ENCODE results near the gene MCF2L.
A peak's percentile ranks its signal among the peaks of the same experiment; 100 is the strongest.

Gene MCF2L

DNA sequence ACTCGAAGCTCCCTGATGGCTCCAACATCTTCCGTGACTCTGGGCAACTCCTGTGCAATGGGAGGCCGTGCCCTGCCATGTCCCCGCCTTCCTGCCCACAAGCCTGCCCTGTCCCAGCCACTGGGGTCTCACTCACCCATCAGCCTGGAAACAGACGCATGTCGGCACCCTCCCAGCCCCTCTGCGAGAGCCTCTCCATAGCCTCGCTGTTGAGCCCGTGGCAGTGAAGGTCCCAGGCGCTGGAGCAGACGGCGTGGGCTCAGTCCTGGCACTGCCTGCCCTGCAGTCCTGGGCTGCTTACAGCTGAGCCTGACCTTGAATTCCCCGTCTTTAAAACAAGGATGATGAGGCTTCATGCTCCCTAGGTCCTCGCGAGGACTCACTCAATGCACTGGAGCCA, 37.0 kb downstream of the MCF2L start:
- in situ Hi-C loops (cut with MboI; ENCODE audit: low pct_unique_long_range_greater_than_20kb, low sequenced_read_pairs) = no loop called here

DNA sequence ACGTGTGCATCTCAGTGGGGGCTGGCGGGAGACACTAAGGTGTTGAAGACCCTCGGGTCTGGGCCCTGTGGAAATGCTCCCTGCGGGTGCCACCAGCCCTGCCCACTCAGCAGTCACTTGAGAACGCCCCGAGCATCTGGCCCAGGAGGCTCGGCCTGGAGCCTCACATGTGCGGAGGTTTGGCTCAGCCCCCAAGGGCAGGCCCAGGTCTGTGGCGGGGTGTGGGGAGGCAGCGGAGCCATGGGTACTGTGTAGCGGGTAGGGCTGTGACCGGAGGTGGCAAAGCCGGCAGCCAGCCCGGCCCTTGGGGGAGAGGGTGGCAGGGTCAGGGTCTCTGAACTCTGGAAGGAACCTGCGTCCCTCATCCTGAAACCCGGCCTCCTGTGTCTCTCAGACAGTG, 37.6 kb downstream of the MCF2L start:
- DNase-seq = no peak
- in situ Hi-C loops (cut with MboI; ENCODE audit: low pct_unique_long_range_greater_than_20kb, low sequenced_read_pairs) = no loop called here

More for the DNA sequence above, 37.0 kb downstream of the MCF2L start:
- DNase-seq = no peak

DNA sequence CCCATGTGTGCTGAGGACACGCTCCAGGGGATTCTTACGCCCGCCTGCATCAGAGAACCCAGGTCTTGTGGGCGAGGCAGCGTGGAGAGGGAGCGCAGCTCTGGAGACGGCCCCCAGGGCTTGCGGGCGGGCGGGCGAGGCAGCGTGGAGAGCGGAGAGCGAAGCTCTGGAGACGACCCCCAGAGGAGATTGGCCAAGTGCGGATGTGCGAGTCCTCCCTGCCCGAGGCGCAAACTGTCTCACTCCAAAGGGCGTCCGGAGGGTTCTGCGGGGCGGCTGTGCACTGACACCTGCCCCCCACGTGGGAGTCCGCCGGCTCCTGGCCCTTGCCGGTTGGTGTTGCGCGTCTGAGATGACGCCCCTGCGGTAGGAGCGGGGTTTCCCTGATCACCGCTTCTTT, 39.8 kb downstream of the MCF2L start:
- DNase-seq = no peak
- in situ Hi-C loops (cut with MboI; ENCODE audit: low pct_unique_long_range_greater_than_20kb, low sequenced_read_pairs) = no loop called here

DNA sequence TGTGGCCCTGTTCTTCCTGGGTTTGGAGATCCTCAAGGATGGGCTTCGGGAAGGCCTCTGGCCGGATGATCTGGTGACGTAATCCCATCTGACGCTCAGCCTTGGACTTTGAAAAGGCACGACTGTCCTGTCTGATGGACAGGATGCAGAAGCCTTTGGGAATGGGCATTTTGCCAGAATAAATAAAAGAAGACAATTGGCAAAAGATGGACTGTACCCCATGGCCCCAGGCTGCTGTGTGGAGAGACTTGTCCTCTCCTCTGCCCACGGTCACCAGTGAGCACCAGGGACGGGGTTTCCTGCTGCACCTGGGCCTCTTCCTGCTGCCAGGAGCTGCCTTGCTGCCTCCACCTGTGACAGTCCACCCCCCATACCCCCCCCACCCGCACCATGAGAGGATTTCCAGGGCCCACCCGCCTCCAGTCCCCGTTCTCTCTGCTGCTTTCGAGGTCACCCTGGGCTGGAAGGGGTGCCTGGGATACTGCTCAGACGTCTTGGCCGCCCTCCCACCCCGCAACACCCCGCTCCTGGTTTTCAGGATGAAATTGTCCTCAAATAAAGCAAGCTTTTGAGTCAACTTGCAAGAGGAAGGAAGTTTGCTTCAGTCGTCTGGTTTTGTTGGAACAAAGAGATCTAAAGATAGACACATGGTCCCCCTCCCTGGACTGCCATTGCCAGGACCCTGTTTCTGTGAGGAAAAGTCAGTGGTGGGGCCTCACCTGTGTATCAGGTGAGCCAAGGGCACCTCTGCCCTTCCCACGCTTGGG, 40.9 kb downstream of the MCF2L start:
- no peak for DNase-seq
- in situ Hi-C loops (cut with MboI; ENCODE audit: low pct_unique_long_range_greater_than_20kb, low sequenced_read_pairs) = no loop called here

DNA sequence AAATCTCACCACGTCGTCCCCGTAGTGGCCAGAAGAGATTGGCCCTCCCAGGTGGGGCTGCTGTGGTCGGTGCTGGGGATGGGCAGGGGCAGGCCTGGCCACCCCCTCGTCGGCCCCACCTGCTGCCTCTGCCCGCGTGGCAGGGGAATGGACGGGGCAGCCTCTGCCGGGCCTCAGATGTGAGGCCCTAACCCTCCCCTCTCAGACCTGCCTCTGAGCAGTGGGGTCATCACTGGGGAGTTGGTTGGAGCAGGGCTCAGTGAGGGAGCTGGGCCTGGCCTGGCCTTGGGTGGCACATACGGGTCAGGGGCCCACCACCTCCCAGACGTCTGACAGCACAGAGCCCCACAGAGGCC, 41.5 kb downstream of the MCF2L start:
- no peak for DNase-seq

DNA sequence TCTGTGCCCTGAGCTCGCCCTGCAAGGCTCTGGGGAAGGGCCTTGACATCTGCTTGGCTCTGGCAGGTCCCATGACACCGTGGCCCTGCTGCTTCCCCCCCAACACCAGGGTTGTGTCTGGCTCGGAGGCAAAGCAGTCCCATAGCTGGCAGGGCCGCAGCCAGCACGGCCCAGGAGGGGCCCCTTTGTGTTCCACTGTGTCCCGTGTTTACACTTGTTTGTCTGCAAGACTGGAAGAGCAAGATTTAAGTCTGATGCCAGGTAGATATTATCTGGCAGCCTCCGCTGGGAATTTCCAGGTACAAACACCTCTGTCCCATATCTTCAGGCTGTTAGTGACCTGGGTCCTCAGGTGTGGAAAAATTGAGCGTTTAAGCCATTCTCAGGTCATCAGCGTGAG, 44.3 kb downstream of the MCF2L start:
- DNase-seq = no peak
- in situ Hi-C loops (cut with MboI; ENCODE audit: low pct_unique_long_range_greater_than_20kb, low sequenced_read_pairs) = no loop called here

More for the DNA sequence above, 41.5 kb downstream of the MCF2L start:
- in situ Hi-C loops (cut with MboI; ENCODE audit: low pct_unique_long_range_greater_than_20kb, low sequenced_read_pairs) = no loop called here

DNA sequence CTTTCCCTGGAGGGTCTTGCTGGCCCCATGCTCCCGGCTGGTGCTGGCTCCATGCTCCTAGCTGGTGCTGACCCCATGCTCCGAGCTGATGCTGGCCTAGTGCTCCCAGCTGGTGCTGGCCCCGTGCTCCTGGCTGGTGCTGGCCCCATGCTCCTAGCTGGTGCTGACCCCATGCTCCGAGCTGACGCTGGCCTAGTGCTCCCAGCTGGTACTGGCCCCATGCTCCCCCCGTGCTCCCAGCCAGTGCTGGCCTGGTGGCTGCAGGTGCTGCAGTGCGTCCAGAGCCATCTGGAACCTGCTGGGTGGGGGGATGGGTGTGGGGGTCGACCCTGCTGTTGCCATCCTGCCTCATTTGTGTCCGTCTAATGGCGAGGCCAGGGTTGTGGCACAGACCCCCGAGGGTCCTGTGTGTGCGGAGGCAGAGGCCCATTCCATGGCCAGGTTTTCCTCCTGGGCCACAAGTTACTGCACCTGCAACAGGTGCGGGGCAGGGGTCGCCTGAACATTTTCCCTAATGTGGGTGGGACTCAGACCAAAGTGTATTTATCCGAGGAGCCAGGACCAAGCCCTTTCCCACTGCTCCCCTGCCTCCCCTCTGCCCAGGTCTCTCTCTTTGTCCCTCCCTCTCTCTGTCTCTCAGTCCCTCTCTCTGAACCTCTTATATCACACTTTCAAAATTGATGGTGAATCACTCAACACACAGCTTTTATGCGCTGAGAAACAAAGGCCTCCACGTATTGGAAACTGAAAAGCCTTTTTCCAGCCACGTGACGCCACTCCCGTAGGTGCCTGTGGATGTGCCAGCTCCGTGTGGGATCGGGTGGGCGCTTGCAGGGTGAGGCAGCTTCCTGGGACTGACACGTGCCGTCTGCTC, 45.1 kb downstream of the MCF2L start:
- in situ Hi-C loops (cut with MboI; ENCODE audit: low pct_unique_long_range_greater_than_20kb, low sequenced_read_pairs) = no loop called here
- DNase-seq = no peak

DNA sequence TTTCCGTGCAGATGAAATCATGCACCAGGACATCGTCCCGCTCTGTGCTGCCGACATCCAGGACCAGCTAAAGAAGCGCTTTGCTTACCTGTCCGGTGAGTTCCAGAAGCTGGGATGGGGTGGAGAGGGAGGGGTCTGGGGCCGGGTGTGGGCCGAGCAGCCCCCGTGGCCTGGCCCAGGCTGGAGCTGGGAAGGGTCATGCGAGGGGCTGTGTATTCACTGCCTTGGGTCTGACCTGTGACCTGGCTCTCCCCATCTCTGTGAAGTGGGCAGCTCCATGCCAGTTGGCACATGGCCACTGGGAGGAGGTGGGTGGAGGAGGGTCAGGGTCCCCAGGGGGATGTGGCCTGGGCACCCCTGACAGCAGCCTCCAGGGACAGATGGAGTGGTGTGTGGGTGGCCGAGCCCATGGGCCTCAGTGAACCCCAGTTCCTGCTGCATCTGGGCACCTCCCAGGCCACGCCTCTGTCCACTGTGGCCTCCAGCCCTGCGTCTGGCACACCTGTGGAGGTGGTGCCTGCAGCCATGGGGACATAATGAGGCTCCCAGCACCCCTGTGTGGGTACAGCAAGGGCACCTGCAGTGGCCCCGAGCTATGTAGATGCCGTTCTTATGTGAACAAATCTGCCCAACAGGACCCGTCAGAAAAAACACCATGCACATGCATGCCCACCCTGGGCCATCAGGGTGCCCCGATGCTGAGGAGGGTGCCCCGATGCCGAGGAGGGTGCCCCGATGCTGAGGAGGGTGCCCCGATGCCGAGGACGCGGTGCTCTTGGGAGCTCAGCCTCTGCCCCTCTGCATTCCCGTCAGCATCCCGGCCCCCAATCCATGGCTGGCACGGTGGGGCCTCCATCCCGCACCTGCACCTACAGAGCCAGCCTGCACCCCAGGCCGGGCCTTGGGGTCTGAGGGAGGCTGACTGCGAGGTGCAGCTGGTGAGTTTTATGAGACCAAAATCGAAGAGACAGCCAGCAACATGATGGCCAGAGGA, 46.0 kb downstream of the MCF2L start:
- in situ Hi-C loops (cut with MboI; ENCODE audit: low pct_unique_long_range_greater_than_20kb, low sequenced_read_pairs) = no loop called here
- DNase-seq = no peak

DNA sequence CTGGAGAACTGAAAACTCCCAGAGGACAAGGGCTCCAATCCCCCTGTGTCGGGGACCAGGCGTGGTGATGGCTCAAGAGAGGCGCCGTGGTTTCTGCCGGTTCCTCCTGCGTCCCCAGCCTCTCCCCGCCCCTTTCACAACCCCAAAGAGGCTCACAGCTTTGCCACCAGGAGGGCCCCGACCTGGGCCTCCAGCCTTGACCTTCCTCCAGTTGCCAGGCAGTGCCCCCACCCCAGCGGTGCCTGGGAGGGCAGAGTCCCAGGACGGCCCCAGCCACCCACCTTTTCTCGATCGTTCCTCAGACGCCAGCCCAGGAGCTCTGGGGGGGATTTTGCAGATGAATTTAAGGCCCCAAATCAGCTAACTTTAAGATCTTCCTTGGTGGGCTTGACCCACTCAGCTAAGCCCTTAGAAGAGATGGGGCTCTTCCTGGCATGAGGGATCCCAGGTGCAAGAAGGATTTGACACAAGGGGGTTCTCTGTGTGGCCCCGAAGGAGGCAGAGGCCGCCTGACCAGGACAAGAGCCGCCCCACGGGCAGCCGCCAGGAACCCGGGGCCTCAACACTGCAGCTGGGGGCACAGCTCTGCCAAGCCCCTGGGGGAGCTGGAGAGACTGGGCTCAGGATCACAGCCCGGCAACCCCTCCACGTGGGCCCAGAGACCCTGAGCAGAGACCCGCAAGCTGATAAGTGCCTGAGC, 47.0 kb downstream of the MCF2L start:
- no peak for DNase-seq
- in situ Hi-C loops (cut with MboI; ENCODE audit: low pct_unique_long_range_greater_than_20kb, low sequenced_read_pairs) = no loop called here

DNA sequence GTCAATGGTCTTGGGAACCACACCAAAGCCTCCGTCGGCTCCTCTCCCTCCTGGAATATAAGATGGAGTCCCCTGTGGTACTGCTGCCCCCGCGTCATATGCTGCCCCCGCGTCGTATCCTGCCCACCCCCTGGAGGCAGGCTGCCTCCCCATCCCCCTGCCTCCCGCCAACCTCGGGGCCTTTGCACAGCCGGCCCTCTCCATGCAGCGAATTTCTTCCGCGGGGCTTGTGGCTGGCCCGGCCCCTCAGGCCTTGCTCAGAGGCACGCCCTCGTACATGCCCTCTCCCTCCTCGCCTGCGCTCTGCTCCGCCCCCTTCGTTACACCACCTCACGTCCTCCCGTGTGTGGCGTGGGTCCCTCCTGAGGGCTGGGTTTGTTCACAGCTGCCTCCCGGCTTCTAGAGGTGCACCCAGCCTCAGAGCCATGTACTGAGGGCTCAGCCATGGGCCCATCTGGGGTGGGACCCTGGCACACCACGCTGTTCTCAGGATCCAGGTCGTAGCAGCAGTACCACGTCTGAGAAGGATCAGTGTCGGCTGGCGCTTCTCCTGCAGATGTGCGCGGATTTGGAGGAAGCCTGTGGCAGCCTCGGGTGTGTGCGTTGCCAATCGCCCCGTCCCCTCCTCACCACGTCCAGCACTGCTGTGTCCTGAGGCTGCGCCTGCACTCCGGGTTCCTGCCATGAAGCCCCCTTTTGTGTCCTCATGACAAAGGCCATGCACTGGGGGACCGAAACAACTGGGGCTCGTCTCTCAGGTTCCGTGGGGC, 47.7 kb downstream of the MCF2L start:
- in situ Hi-C loops (cut with MboI; ENCODE audit: low pct_unique_long_range_greater_than_20kb, low sequenced_read_pairs) = no loop called here
- no peak for DNase-seq

DNA sequence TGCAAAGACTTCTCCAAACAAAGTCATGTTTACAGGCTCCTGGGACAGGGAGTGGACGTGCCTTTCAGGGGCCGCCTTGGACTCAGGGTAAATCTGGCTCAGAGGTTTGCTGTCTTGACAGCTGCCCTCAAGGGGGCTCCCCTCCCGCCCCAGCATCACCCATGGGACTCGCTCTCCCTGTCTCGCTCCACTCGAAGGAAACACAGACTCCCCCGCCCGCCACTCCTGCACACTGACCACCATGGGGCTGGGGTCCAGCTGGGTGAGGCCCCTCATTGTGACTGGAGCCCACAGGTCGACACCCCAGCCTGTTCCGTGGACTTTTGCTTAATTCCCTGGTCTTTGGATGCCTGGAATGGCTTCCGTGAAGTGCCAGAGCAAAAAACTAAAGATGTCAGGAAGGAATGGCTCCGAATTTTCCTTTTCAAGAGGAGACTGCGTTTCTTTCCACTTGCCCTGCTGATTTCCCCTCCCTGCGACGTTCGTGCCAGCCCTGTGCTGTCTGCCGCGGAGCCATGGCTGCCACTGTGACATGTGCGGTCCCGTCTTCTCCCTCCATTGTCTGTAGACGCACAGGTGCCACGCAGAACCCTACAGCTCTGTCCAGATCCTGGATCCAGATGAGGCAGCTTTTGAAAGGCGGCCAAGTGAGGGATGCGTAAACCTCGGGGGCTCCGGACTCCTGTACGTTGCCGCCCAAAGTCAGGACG, 48.6 kb downstream of the MCF2L start:
- no peak for DNase-seq
- in situ Hi-C loops (cut with MboI; ENCODE audit: low pct_unique_long_range_greater_than_20kb, low sequenced_read_pairs) = no loop called here

DNA sequence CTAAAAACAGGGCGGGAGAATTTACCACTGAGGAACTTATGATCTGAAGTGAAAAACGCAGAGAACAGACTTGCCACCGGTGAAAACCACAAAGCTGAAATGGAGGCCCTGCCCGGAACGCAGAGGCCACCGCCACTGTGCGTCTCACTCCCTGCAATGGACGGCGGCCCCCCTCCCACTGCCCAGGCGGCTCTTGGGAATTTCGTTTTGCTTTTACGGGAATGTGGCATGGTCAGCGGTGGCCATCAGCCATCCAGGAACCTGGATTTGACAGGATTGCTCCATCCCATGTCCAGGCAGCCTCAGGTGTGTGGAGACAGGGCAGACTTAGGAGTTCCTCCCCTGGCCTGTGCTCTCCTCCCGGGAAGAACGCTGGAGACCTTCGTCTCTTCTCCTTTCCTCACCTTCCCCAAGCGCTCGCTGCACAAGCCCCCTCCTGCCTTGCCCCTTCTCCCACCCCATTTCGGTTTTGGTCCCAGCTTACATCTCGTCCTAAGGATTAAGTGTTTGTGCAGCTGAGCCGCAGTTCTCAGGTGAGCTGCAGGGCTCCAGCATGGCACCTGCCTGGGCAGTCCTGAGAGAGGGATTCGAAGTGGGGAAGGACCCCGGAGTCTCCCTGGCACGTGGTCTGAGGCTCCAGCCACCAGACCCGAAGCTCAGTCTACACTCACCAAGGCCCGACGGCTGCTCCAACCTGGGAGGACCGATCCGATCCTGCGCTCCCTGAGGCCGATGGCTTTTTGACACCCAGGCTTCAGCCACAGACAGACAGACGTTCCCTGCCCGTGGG, 49.9 kb downstream of the MCF2L start:
- DNase-seq = no peak
- in situ Hi-C loops (cut with MboI; ENCODE audit: low pct_unique_long_range_greater_than_20kb, low sequenced_read_pairs) = no loop called here

DNA sequence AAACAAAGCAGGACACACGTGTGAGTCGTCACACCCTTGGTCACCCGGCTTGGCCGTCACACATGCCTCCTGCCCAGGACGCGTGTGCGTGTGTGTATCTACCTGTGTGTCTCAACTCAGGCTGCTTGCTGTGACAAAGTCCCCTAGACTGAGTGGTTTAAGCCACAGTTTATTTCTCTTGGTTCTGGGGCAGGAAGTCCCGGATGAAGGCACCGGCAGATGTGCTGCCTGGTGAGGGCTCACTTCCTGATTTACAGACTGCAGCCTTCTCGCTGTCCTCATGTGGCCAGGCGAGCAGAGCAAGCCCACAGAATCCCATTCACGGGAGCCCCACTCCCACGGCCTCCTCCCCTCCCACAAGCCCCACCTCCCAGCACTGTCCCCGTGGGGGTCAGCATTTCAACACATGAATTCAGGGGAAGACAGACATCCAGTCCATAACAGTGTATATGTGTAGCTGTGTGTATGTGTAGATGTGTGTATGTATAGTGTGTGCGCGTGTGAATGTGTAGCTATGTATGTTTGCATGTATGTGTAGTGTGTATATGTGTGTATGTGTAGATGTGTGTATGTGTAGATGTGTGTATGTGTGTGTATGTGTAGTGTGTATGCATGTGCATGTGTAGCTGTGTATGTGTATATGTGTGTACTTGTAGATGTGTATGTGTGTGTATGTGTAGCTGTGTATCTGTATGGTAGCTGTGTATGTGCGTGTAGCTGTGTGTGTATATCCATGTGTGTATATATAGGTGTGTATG, 51.5 kb downstream of the MCF2L start:
- peak; percentile 45 for DNase-seq
- in situ Hi-C loops (cut with MboI; ENCODE audit: low pct_unique_long_range_greater_than_20kb, low sequenced_read_pairs) = no loop called here

DNA sequence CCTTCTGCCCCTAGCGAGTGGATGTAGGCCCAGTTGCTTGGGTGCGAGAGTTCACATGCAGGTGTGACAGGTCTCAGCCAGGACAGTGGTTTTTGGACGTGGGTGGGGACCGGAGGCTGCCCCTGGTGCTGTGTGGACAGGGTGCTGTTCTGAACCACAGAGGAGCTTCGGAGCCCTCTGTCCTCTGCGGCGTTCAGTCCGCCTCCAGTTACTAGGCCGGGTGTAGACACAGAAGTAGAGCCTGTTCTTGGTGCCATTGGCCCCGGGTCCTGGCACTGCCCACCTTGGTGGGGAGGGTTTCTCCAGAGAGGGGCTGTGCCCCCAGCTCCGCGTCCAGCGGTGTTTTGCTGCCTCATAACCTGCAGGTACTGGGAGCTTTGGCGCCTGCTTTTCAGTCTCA, 52.4 kb downstream of the MCF2L start:
- in situ Hi-C loops (cut with MboI; ENCODE audit: low pct_unique_long_range_greater_than_20kb, low sequenced_read_pairs) = no loop called here
- DNase-seq = no peak

DNA sequence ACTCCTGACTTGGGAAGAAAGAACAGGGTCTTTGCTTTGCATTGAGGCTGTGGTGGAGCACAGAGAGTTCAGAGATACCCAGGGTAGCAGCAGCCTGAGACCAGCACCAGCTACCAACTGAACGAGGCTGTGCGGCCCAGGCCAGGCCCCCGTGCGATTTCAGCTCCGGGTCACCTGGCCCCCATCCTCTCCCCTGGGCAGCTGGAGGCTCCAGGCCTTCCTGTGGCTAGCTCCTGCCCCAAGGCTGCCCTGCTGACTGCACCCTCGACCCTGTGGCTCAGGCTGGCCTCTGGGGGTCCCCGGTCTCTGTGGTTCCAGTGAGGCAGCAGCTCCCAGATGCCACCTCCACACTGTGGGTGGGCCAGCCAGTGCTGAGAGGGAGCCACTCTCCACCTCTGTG, 52.8 kb downstream of the MCF2L start:
- DNase-seq = no peak
- in situ Hi-C loops (cut with MboI; ENCODE audit: low pct_unique_long_range_greater_than_20kb, low sequenced_read_pairs) = no loop called here

DNA sequence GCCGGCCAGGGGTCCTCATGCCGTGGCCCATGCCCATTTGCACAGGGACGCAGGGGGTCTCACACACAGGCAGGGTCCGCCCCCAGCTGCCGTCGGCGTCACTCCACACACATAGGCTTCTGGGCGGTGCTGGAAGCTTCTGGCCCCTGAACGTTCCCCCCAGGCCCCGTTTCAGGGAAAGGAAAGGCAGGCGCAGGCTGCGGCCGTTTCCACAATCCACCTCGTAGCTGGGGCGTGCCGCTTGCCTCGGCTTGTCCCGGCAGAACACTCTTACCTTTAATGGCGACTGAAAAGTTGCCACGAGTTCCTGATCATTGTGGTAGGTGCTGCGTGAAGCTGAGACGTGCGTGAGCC, 53.4 kb downstream of the MCF2L start:
- no peak for DNase-seq
- in situ Hi-C loops (cut with MboI; ENCODE audit: low pct_unique_long_range_greater_than_20kb, low sequenced_read_pairs) = no loop called here
